AG04449 (cell line): Measurements from ENCODE around the gene ERBB4.
A peak's percentile ranks its signal among the peaks of the same experiment; 100 is the strongest.

Experiments used
- CTCF ChIA-PET: fragments of 350-600 bp; formaldehyde crosslinking; extraction: SDS; loops from one replicate; lab custom pipeline; 2021; ENCODE audit warnings: antibody characterized with exemption; lab: Yijun Ruan, JAX
- POLR2A ChIA-PET: fragments of 400-600, 350-600 bp; formaldehyde crosslinking; extraction: SDS; loops from one replicate; lab custom pipeline; 2020; ENCODE audit warnings: antibody characterized with exemption, inconsistent platforms; lab: Yijun Ruan, JAX
- DNase-seq: peaks from one replicate; pipeline ENCODE4 v3.0.0-alpha.2; 2010; ENCODE audit warnings: low read depth, low spot score
- H3K4me3 ChIP-seq: 2 replicates; pipeline ENCODE4 v1.5.1; 2011; ENCODE audit warnings: low read depth, mild to moderate bottlenecking, control low read depth, low read length
- TF ChIP-seq, protein P1 (sequence below): IDR thresholded peaks from one replicate; pipeline ENCODE4 v1.5.1; 2011; ENCODE audit warnings: mild to moderate bottlenecking, moderate library complexity, low read length, control low read depth, inconsistent platforms; ENCODE audit not compliant: insufficient read depth; ENCODE audit errors: missing control alignments

The ERBB4 gene

DNA sequence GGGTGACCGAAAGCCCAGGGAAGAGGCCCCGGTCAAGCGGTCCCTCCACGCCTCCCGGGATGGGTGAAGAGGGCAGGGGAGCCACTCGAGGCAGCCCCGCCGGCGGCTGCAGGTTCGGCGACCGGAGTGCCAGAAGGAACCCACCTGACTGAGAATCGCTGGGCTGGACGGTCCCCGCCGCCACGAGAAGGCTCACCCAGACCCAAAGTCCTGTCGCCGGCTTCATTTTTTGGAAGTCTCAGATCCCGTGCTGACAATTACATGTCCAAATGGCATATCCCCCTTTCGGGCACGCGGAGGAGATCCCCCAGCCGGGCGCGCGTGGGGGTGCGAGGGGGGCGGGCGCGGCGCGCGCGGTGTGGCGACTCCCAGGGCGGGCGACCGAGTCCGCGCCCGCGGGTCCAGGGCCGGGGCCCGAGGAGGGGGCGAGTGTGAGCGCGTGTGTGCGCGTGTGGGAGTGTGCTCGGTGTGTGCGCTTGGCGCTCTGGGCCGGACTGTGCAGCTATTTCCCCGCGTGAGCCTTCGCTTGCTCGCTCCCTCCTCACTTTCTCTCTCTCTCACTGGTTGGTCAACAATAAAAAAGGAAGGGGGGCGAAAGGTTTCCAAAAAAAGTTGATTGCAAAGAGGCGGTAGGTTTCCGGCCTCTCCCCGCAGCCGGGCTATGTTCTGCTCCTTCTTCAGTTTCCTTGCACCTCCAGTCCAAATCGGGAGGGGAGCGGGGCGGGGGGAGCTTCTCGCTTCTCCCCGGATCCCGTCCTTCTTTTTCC, at the start of gene ERBB4:
Gene ERBB4, minus strand, starts transcription at position 498 of the 767 bp plus-strand sequence. Its CDS starts 272 bp downstream, at position 226.
- TF ChIP-seq, protein P1, sequence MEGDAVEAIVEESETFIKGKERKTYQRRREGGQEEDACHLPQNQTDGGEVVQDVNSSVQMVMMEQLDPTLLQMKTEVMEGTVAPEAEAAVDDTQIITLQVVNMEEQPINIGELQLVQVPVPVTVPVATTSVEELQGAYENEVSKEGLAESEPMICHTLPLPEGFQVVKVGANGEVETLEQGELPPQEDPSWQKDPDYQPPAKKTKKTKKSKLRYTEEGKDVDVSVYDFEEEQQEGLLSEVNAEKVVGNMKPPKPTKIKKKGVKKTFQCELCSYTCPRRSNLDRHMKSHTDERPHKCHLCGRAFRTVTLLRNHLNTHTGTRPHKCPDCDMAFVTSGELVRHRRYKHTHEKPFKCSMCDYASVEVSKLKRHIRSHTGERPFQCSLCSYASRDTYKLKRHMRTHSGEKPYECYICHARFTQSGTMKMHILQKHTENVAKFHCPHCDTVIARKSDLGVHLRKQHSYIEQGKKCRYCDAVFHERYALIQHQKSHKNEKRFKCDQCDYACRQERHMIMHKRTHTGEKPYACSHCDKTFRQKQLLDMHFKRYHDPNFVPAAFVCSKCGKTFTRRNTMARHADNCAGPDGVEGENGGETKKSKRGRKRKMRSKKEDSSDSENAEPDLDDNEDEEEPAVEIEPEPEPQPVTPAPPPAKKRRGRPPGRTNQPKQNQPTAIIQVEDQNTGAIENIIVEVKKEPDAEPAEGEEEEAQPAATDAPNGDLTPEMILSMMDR: no peak
- H3K4me3 ChIP-seq: peak within 1 kb of the TSS; percentile 48
- ChIA-PET CTCF (no interaction called here), POLR2A (no interaction called here)
- no peak for DNase-seq

DNA sequence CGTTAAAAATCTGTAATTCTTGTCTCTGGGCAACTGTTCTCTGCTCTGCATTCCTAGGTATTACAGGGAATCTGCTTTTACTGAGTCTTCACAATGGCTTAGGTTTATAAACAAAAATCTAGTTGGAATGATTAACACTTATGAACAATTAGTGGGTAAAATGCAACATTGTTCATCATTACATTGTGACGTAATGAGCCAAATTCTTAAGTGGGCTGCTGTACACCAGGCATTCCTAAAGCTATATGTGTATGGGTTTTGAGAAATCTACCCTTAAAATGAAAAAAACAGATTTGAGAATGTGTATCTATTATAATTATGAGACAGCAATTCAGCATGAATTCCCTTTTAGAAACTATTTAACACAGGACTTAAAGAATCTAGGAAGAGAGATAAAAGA, 41.5 kb upstream of the ERBB4 start:
- CTCF ChIA-PET: no interaction called here

DNA sequence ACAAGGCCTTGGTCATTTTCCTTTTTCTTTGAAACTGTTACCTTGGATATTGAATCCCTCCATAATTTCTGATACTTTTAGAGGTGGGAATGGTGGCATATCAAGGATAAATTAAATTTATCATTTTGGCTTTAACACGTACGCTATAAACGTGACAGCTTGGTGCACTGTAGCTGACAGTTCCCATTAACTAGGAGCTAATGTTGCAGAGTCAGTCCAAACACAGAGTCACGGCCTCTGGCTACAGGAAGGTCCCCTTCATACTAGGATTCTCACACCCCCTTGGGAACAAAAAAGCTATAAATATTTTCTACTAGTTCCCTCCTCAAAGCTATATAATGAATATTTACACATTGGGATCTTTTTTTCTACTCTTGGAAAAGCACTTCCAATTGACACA, 17.7 kb upstream of the ERBB4 start:
- TF ChIP-seq, protein P1: no peak
- no peak overlapping the region for H3K4me3 ChIP-seq
- ChIA-PET CTCF (interaction anchor here (1.0 to 1.4 kb wide), 2 partner anchors 9 to 11 kb away, joined by 3 read pairs; no protein-coding TSS in a partner anchor), POLR2A (no interaction called here)
- no peak for DNase-seq

More for the DNA sequence above, 41.5 kb upstream of the ERBB4 start:
- no peak overlapping the region for H3K4me3 ChIP-seq
- no peak for DNase-seq
- POLR2A ChIA-PET: no interaction called here
- TF ChIP-seq, protein P1: no peak

DNA sequence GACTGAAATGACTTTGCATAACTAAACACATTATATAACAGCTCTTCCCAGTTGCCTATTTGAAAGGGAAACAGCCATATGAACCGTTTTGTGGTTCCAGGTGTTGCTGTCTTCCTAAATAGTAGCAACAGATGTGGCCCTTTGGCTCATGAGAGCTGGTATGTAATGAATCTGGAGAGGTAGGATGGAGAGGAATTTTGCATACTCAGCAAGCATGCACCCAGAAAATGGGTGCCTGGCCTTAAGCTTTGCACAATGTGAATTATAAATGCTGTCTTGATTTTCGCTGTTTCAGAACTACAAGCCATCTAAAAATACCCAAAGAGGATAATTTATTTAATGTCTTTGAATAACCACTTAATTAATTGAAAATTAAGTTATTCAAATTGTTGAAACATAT, 15.6 kb upstream of the ERBB4 start:
- TF ChIP-seq, protein P1: no peak
- DNase-seq: no peak
- CTCF ChIA-PET: interaction anchor here (1.8 kb wide), 1 partner anchor 13 kb away, joined by 7 read pairs; no protein-coding TSS in a partner anchor
- H3K4me3 ChIP-seq: no peak overlapping the region
- POLR2A ChIA-PET: no interaction called here

GRCh38 chr2:212549941-212550340, 11.3 kb upstream of the ERBB4 start:
- no peak overlapping the region for H3K4me3 ChIP-seq
- ChIA-PET CTCF (interaction anchor here (1.0 to 1.3 kb wide), 2 partner anchors 16 to 17 kb away, joined by 3 read pairs; no protein-coding TSS in a partner anchor), POLR2A (no interaction called here)
- no peak for DNase-seq
- TF ChIP-seq, protein P1: no peak

GRCh38 chr2:212549463-212549862, 10.9 kb upstream of the ERBB4 start:
- TF ChIP-seq, protein P1: no peak
- no peak overlapping the region for H3K4me3 ChIP-seq
- DNase-seq: no peak
- POLR2A ChIA-PET: no interaction called here
- CTCF ChIA-PET: interaction anchor here (0.8 to 1.3 kb wide), 3 partner anchors 16 to 403 kb away, joined by 3 read pairs; no protein-coding TSS in a partner anchor
